HG03280 (cell line): Measurements from ENCODE around the gene NR4A3.

Source experiments
- ATAC-seq: cut with Tn5 transposase; IDR thresholded peaks from one replicate; pipeline ENCODE4 v1.9.1; 2021; ENCODE audit warnings: mild to moderate bottlenecking, moderate library complexity; ENCODE audit not compliant: unreplicated experiment

Gene NR4A3

DNA sequence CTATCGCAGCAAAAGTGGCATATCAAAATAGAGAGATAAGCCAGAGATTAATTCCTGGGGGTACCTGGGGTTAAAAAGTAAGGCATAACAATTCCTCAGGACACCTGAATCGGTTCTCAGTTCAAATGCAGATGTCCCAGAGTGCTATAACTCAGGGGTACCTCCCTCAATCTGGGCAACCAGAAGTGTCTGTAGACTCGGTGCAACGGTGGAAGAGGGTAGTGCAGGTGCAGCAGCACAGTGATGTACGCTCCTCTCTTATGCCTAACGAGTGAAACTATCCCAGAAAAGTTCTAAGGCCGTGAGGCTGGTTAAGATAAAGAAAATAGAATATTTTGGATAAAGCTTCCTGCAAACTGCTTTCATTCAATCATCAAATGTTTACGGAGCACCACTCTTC is 7.9 kb upstream of the NR4A3 start:
- no peak for ATAC-seq

DNA sequence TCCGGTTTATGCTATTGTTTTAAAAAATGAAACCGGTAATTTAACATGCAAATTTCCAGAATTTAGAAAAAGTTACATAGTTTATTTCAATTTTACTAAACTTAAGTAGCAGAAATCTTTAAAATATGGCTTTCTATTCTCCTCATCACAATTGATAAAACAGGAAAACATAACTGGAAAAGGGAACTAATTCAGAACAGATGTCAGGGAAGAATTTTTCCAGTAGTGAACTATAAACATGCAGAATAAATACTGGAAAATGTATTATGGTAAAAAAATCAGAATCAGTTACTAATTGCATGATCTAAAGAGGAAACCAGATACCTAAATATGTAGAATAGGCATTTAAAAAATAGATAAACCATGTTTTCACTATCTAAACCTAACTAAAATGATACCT is 7.3 kb upstream of the NR4A3 start:
- ATAC-seq: no peak

- no peak for ATAC-seq
Observed at GRCh38 chr9:99816392-99816791, 5.3 kb upstream of the NR4A3 start.

DNA sequence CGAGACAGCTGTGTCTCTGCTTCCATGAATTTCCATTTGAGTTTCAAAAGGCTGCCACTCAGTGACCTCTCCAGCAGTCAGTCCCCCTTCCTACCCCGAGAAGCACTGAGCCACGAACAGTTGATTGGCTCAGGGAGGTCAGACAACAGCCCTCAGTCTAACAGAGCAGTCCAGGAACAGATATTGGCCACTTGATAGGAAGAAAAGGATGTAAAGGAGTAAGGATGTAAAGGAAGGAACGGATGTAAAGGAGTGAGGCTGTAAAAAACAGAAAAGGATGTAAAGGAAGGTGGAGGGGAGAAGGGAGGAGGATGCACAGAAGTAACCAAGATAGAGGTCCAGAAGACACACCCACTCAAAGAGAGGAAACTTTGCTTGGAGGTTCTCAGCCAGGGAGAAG is 3.2 kb upstream of the NR4A3 start:
- ATAC-seq: no peak

GRCh38 chr9:99819123-99819855 is 2.4 kb upstream of the NR4A3 start:
- peak; percentile 56 for ATAC-seq

- ATAC-seq: peak; percentile 51
Observed at GRCh38 chr9:99819856-99820684, 1.6 kb upstream of the NR4A3 start.

GRCh38 chr9:99820685-99821395 is 845 bp upstream of the NR4A3 start:
- peak; percentile 2 for ATAC-seq

DNA sequence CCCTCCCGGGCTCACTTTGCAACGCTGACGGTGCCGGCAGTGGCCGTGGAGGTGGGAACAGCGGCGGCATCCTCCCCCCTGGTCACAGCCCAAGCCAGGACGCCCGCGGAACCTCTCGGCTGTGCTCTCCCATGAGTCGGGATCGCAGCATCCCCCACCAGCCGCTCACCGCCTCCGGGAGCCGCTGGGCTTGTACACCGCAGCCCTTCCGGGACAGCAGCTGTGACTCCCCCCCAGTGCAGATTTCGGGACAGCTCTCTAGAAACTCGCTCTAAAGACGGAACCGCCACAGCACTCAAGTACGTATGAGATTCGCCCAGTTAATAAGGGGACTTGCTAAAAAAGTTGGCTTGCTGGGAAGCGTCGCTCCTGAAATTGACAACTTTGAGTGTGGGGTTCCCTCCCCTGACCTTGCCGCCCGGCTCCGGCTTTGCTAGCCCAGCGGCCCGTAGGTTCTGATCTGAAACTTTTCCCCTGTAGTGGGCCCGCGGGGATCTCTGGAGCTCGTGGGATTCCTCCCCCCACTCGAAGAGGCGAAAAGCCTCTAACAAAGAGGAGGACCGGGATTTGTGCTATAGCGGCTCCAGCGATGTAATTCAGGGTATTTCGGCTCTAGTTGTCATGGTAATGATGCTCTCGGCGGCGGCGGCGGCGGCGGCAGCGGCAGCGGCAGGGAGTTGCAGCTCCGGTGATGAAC is 572 bp downstream of the NR4A3 start:
- no peak for ATAC-seq

GRCh38 chr9:99822806-99823591 is 1.3 kb downstream of the NR4A3 start:
- no peak for ATAC-seq

GRCh38 chr9:99823681-99824377 is 2.1 kb downstream of the NR4A3 start:
- ATAC-seq: no peak

- no peak for ATAC-seq
Observed at GRCh38 chr9:99824378-99825171, 2.9 kb downstream of the NR4A3 start.

DNA sequence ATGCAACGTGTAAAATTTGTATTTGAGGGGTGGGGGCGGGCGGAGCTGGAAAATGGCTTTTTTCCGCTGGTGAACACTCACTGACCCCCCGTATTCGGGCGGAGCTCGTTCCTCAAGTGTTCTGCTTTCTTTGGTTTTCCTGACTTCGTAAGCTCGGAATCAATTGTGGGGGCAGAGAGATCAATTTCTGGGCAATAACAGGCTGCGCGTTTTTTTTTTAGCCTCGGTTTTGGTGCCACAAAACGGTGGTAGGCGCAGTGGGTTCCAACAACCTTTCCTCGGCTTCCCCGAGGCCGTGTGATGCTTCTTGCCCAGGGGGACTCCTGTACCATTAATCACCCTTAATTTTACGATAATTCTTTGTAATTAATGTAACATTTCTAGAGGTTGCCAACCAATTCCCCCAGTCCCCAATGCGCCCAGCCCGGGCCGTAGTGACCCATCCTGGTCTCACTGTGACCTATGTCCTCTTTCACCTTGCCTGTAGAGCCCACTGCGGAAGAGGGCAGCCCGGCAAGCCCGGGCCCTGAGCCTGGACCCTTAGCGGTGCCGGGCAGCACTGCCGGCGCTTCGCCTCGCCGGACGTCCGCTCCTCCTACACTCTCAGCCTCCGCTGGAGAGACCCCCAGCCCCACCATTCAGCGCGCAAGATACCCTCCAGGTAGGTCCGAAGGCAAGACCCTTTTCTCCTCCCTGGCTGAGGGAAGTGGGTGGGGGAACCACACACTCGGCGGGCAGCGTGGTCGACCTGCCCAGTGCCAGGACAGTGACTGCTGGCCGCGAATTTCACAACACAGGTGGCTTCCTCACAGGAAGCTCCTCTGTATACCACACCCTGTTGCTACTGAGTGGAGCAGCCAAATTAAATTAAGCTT is 3.7 kb downstream of the NR4A3 start:
- no peak for ATAC-seq

GRCh38 chr9:99826579-99826978 is 4.9 kb downstream of the NR4A3 start:
- no peak for ATAC-seq

DNA sequence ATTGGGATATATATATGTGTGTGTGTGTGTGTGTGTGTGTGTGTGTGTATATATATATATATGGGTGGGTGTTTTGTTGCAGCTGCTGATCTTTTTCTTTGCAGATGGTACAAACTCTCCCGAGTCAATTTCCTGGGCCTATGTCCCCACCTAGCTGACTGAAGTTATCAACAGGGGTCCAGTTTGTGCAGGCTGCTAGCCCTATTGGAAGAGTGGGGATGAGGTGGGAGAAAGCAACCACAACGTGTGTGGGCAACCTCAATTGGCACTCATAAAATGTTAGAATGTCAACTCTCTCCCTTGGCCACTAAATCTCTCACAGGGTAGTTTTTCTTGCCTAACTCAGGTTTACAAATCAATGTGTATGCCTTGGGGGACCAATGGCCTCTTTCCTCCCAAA is 5.6 kb downstream of the NR4A3 start:
- no peak for ATAC-seq

DNA sequence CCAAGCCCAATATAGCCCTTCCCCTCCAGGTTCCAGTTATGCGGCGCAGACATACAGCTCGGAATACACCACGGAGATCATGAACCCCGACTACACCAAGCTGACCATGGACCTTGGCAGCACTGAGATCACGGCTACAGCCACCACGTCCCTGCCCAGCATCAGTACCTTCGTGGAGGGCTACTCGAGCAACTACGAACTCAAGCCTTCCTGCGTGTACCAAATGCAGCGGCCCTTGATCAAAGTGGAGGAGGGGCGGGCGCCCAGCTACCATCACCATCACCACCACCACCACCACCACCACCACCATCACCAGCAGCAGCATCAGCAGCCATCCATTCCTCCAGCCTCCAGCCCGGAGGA is 6.3 kb downstream of the NR4A3 start:
- ATAC-seq: no peak

- no peak for ATAC-seq
Observed at GRCh38 chr9:99828417-99829176, 6.9 kb downstream of the NR4A3 start.

- ATAC-seq: no peak
Observed at GRCh38 chr9:99831857-99832557, 10.3 kb downstream of the NR4A3 start.
